Left colon (tissue), 2 donors: ENCODE data around the gene FCER2. TPM values are rescaled to one million over a fixed set of nuclear protein-coding genes. Genes with fewer than 3 reads are reported as not detected.
"Not testable (repeated sequence)": the region's sequence is repeated elsewhere in the genome, so short reads cannot be mapped to it uniquely, and the experiment has no call there.

Source experiments
- ATAC-seq: fragments of 200-7000 bp; cut with Tn5 transposase; one replicate; pipeline ENCODE4 v1.9.1; 2020; ENCODE audit warnings: mild to moderate bottlenecking, moderate library complexity
- DNase-seq, 2 donors: peaks; one replicate each; pipeline ENCODE4 v3.0.0-alpha.2; 2020
- intact Hi-C, 2 donors: fragments of 100-400 bp; cut with DNase I in 1 of 2; cut with micrococcal nuclease in 1 of 2; formaldehyde crosslinking; loops; one replicate each; pipeline versions ENCODE4 v1.11.2 to v1.14.0; 2022; cut with DNase I, micrococcal nuclease
- long read RNA-seq: library from polyadenylated mRNA; unstranded; transcript quantifications from one replicate; pipeline ENCODE4 v2.0.0, GENCODE V29; 2021
- total RNA-seq, 2 donors: library from RNA; stranded (reverse); fragmentation: NEBNext Ultra II Directional; extraction: Animal tissue kit (Norgen Biotek cat#: 25700); gene quantifications; one replicate each; pipeline ENCODE4 v1.2.1, GENCODE V29; 2021
- donor health status: DM: no; HTN: no; CAD: no.
- donor health status: DM: yes; HTN: yes; CAD: no.

FCER2 gene
- total RNA-seq = under 1 TPM; 0.27 to 0.64 TPM
- long read RNA-seq = 0 reads

- DNase-seq (peak in 1 of 2 donors; percentile 36), ATAC-seq (no peak)
- intact Hi-C loops = no loop called here
These were observed at the start of gene FCER2 for GRCh38 chr19:7701654-7702457. FCER2 (minus strand) TSS chr19:7702131; CDS start chr19:7699760, 2,371 bp downstream.

- no peak for ATAC-seq
- intact Hi-C loops = no loop called here
- DNase-seq = no peak
These were observed 49.3 kb upstream of the FCER2 start for GRCh38 chr19:7751157-7751783.

- DNase-seq (no peak), ATAC-seq (peak; percentile 44)
- intact Hi-C loops = no loop called here
These were observed 46.8 kb upstream of the FCER2 start for GRCh38 chr19:7748756-7749155.

- ATAC-seq = no peak
- no peak for DNase-seq
- intact Hi-C loops = no loop called here
These were observed 46.2 kb upstream of the FCER2 start for GRCh38 chr19:7748171-7748570.

- DNase-seq (no peak), ATAC-seq (no peak)
- intact Hi-C loops = no loop called here
These were observed 45.3 kb upstream of the FCER2 start, which contains the start of gene CD209 for GRCh38 chr19:7746903-7747884. CD209 (minus strand) TSS chr19:7747534; CDS start chr19:7747511, 23 bp downstream.

GRCh38 chr19:7746306-7746705, 44.4 kb upstream of the FCER2 start:
- intact Hi-C loops, DNase-seq, ATAC-seq: not testable (repeated sequence)

GRCh38 chr19:7744871-7745650, 43.1 kb upstream of the FCER2 start:
- DNase-seq (no peak), ATAC-seq (no peak)
- intact Hi-C loops = no loop called here

GRCh38 chr19:7744199-7744786, 42.4 kb upstream of the FCER2 start:
- DNase-seq (no peak), ATAC-seq (no peak)
- intact Hi-C loops = no loop called here

GRCh38 chr19:7743425-7743841, 41.5 kb upstream of the FCER2 start:
- intact Hi-C loops = no loop called here
- no peak for DNase-seq
- ATAC-seq = no peak

GRCh38 chr19:7742991-7743390, 41.1 kb upstream of the FCER2 start:
- ATAC-seq (no peak), DNase-seq (no peak)
- intact Hi-C loops = no loop called here

GRCh38 chr19:7742575-7742974, 40.6 kb upstream of the FCER2 start:
- ATAC-seq (no peak), DNase-seq (no peak)
- intact Hi-C loops = no loop called here

- no peak for DNase-seq
- intact Hi-C loops = no loop called here
- no peak for ATAC-seq
These were observed 38.7 kb upstream of the FCER2 start for GRCh38 chr19:7740682-7741054.

GRCh38 chr19:7739801-7740681, 38.1 kb upstream of the FCER2 start:
- no peak for DNase-seq
- ATAC-seq = no peak
- intact Hi-C loops = no loop called here

- ATAC-seq (no peak), DNase-seq (no peak)
- intact Hi-C loops = no loop called here
These were observed 37.4 kb upstream of the FCER2 start for GRCh38 chr19:7739211-7739755.

GRCh38 chr19:7738023-7738422, 36.1 kb upstream of the FCER2 start:
- intact Hi-C loops = no loop called here
- DNase-seq (no peak), ATAC-seq (no peak)

GRCh38 chr19:7737215-7737614, 35.3 kb upstream of the FCER2 start:
- no peak for DNase-seq
- no peak for ATAC-seq
- intact Hi-C loops = no loop called here

- ATAC-seq (no peak), DNase-seq (no peak)
- intact Hi-C loops = no loop called here
These were observed 34.2 kb upstream of the FCER2 start for GRCh38 chr19:7736148-7736547.
